Measurements from ENCODE around the gene EPB41L1.

EPB41L1 gene

DNA sequence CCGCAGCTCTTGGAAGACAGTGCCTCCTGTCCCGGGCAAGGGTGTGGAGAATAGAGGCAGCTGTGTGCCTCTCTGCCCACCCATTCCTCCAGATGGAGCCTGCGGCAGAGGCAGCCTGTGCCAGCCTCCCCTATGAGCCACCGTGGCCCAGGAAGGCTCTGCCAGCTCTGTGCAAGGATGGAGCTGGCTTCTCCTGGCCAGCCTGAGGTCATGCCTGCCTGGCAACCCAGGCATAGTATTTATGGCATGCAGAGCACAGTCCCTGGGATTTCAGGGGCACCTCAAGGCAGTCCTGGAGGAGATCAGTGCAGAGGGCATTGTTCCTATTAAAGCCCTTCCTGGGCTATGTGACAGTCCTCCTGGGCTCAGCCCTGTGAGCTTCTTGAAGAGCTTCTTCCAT lies 1.5 kb downstream of the EPB41L1 start:
- DNase-seq = no peak

DNA sequence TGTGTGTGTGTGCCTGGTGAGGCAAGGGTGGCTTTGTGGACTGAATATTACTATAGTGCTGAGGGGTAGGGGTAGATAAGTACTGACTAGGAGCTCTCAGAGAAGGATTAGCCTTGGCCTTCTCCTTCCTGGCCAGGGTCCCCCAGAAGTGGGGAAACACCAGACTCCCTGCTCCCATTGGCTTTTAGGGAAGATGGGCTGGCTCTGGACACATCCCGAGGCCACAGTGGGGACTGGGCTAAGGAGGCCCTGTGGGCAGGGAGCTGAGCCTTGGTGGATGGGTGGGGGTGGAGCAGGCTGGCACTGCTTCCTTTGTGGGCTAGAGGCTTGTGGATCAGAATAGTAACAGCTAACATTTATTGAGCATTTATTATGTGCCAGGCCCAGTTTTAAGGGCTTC lies 3.1 kb downstream of the EPB41L1 start:
- DNase-seq = no peak

DNA sequence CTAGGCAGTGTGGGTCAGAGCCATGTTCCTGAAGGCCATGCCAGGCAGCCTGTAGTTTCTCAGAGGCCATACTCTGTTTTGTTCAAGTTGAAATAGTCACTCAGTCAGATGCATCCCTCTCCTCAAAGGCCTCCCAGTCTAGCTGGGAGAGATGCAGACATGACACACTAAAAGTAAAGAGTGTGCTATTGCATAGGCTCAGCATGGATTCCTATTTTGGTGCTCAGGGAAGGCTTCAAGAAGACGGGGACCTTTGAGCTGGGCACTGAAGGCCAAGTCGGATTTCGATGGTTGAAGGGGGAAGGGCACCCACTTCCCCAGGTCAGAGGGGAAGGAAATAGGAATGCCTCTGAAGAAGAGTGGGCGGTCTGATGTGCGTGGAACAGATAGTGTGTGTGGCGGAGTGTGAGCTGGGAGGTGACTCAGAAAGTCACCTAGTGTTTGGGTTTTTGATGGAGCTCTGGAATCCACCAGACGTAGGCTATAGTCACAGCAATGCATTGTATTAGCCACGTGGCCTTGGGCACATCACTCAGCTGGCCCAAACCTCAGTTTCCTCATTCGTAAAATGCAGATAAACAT lies 3.7 kb downstream of the EPB41L1 start:
- DNase-seq = no peak

DNA sequence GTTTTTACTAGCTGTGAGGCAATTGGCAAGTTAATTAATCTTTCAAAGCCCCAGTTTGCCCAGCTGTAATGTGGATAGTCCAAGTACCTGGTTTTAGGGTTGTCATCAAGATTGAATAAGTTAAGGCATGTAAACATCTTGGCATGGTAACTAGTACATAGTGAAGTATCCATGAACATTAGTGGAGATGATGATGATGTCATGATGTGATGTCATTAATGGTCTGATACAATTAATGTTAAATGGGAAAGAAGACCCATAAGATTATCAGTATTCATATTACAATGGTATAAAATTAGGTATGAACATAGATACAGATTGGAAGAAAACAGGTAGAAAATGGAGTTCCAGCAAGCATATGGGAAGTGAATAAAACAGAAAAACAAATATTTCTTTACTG lies 5.3 kb downstream of the EPB41L1 start:
- DNase-seq = no peak

DNA sequence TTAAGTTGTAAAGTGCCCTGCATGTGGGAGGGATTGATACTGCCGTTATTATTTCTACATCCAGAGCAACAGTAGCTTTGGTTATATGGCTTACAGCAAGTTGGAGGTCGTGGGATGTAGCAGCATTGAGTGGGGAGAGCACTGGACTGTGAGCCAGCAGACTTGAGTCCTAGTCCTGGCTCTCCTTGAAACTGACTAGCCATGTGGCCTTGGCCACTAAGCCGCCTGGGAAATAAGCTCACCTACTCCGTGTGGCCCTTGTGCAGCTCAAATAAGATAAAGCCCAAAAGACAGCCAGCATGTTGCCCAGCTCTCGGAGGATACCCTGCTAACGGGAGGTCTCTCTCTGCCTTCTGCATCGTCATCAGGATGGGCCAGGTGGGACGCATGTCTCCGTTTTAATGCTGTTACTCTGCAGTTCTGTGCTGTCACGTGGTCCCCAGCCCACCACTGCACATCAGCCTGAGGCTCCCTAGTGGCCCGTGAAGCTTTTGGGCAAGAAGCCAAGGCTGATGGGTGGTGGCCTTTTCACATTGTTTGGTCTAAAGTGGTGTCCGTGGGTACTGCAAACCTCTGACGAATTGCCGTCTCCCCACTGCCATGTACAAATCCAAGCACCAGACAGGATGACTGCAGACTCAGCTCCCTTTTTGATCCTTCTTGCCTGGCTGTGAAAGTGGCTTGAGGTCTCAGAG lies 7.9 kb downstream of the EPB41L1 start:
- DNase-seq = no peak

DNA sequence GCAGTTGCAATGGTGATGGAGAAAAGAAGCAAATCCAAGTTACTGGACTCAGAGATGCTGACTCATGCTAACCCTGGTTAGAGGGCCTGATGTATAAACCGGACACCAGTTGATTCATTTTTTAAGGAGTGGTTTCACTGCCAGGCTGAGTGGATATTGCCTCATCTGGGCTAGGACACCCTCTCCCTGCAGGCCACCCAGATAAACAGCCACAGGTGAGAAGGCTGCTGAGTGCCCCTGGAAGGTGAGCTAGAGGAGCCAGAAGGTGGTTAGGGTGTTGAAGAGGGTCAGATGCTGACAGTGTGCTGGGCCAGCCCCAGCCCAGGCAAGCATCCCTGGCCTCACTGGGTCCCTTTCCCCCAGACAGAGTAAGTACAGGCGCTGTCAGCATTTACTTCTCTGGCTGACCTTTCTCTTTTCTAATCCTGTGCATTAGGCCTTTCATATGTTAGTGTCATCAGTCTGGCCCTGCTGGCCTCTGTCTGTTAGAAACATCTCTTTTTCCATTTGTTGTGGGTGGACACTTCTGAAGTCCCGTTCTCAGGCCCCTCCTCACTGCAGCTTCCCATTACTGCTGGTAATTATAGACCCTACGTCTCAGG lies 13.5 kb downstream of the EPB41L1 start:
- no peak for DNase-seq

DNA sequence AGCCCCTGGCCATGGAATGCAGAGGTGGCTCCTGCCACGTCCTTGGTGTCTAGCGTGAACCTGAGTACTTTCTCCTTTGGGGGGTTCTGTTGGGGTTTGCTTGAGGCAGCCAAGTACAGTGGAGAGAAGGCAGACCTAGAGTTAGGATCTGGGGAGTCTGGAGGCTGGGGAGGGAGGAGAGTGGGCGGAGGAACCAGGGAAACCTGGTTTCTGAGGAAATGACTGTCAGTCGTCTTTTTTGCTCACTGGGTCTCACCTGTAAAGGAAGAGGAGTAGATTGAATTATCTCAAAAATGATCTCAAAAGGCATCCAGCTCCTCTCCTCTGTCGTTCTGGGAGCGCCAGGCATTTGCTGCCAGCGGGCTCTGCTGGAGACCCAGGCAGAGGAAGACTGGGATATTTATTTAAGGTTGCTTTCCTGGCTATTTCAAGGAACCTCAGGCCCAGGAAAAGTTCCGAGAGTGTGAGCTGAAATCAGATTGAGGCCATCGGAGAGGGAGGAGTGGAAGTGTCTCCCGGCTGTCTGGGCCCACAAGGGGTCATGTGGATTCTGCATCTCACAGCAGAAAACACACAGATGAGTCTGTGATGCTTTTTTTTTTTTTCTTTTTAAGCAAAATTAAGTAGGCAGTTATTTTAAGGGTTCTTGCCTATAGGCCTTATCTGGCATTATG lies 16.1 kb downstream of the EPB41L1 start:
- no peak for DNase-seq

DNA sequence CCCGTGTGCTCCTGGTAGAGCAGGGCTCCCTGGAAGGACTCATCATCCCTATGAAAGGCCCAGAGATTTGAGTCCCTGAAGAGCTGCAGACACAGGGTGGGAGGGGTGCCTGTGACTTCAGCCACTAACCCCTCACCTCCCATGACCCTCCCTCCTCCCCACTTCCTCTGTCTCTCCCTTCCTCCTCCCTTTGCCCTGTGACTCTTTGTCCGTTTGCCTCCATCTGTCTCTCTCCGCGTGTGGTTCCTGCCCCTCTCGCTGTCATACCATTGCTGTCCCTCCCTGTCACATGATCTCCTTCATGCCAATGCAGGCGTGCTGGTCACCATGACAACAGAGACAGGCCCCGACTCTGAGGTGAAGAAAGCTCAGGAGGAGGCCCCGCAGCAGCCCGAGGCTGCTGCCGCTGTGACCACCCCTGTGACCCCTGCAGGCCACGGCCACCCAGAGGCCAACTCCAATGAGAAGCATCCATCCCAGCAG lies 19.0 kb downstream of the EPB41L1 start:
- DNase-seq = peak in 1 of 2 donors; percentile 15

DNA sequence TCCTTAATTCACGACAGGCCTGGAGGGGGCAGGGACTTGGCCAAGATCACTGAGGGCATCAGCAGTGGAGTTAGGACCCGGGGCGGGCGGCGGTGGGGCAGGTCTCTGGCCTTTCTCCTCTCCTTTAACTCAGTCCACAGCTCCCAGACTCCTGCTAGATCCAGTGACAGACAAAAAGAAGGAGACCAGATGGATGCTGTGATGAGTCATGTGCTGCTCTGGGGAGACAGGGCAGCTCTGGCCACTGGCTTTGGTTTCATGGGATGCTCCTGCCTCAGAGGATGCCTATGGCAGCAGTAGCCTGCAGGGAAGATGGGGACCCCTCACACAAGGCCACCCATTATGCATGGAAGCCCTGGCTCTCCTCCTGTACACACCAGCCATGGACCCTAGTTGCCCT lies 20.5 kb downstream of the EPB41L1 start:
- DNase-seq = no peak

DNA sequence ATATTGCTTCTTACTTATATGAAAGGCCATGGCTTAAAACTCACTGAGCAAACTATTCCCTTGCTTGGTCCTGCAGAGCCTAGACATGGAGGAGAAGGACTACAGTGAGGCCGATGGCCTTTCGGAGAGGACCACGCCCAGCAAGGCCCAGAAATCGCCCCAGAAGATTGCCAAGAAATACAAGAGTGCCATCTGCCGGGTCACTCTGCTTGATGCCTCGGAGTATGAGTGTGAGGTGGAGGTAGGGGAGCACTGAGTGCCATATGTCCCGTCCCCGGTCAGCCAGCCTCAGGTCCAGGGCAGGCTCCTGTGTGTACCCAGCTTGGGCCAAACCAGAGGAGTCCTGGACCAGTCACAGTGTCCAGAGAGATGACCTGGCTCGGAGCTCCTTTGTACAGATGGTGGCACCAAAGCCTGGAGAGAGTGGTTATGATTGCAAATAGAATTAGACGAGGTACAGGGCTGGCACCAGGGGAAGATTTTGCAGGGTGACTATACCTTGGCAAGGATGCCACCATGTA lies 21.0 kb downstream of the EPB41L1 start:
- no peak for DNase-seq

DNA sequence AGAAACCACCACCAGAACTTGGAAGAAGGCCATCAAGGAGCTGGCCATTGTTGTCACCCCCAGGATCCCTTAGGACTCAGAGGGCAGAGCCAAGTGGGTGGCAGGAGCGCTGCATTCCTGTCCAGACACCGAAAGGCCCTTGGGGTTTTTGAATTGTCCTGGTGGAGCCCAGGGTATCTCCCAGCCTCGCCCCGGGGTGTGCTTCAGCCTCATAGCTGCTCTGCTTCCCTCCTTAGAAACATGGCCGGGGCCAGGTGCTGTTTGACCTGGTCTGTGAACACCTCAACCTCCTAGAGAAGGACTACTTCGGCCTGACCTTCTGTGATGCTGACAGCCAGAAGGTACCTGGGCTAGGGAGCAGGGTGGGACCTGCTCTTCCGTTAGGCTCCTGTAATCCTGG lies 23.2 kb downstream of the EPB41L1 start:
- no peak for DNase-seq

DNA sequence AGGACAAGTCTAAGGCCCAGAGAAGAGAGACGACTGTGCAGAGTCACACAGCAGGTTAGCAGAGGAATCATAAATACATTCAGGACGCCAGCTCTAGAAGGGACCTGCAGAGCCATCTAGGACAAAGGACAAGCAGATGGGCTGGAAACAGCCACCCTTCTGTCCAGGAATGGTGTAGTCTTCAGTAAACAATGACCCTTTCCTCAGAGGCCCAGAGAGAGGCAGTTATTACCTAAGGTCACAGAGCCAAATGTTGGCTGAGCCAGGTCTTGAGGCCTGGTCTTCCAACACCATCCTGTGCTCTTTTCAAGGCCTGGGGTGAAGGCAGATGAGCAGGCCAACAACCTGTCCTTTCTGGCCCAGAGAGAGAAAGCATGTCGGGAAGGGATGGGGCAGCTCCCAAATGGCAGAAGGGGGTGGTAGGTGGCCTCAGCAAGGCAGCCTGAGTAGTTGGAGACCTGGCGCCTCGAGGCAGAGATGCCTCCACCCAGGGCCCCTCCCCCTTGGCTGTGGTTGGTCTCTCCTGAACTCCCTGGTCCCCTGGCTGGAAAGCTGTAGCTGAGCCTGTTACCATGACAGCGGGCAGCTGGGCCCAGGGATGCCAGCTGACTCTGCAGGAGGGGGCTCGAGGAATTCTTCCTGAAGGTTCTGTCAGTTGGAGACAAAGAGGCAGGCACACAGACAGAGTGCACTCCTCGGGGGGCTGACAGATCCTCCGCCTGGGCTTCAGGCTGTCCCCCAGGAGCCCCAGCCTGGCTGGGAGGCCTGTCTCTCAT lies 24.8 kb downstream of the EPB41L1 start:
- DNase-seq = no peak

DNA sequence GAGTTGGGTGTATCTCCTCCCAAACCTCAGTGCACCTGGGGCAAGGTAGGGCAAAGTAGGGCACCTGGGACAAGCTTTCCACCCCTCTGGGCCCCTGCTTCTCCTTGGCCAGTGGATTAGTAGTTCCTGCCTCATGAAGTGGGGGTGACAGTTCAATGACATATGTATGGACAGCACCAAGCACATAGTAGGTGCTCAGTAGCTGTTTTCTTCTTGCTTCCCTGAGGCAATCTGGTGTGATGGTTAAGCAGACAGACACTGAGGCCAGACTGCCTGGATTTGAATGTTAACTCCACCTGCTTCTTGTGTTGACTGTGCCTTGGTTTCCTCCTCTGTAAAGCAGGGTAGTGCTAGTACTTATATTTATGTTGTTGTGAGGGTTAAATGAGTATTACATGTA lies 25.8 kb downstream of the EPB41L1 start:
- no peak for DNase-seq

DNA sequence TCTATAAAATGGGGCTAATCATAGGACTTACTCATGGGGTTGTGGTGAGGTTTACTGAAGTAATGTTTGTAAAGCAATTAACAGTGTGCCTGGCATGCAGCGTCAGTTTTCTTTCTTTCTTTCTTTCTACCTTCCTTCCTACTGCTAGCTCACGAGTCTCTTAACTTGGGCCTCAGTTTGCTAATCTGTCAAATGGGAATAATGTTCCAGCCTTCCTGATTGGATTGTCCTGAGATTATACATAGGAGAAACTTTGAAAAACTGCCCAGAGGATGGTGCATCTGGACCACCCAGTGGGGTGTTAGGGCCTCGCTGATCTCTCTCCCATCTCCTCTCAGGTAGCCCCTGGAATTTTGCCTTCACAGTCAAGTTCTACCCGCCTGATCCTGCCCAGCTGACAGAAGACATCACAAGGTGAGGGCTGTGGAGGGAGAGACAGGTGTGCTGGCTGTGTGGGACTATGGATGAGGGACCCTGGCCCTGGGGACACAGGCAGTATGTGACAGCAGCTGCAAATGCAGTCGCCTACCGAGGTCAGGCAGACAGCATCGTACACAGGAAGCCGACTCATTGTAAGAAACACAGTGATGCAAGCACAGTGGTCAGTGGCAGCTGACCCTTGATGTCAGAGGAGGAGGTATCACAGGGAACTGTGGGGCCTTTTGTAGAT lies 27.5 kb downstream of the EPB41L1 start:
- DNase-seq = no peak

DNA sequence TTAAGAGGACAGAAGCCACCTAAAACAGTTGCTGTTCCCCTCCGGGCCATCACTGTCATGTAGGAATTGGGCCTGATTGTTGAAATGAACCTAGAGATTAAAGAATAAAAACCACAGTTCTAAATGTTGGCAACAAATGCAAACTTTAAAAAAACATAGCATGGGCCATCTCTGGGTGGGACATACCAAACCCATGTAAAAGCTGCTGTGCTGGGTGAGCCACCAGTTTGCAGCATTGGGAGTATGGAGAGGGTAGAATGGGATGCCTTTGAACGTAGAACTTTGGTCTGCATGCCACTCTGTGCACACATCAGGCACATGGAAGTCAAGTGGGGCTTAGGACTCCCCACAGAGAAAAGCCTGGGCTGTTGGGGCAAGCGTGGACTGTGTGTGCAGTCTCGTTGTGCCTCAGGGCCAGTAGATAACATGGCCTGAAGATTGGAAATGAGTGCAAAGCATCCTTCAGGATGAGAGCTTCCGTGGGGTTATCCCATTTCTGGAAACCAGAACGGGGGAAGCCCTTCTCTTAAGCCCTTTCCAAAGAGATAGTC lies 28.1 kb downstream of the EPB41L1 start:
- no peak for DNase-seq

DNA sequence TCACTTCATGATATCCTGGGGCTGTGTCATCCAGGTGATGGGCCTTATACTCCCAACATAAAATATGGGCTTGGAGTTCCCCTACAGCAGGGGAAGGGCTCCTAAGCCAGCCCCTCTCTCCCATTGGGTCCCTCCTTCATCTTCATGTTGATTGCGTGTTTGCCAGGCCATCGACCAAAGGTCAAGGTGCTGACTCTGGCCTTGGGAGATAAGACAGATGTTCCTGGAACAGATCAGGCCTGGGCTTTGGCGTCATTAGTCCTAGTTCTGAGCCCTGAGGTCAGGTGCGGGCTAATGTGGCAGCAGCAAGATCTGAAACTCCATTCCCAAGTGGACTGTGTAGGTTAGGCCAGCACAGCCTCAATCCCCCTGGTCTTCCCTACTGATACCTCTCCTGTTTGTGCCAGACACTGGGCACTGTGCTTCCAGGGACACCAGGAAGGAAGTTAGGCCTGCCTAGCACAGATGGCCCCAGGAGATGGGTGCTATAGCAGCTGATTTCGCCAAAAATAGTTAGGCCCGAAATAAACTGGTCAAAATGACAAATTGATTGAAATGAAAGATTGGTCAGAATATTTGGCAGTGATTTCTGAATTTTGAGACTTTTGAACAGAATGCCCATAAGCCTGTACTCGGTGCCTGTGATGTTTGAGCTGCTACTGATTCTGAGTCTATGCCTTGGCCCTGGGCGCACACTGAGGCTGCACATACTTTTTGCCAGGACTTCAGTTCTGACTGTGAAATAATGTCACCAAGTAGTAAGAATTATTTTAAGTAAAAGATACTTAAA lies 28.8 kb downstream of the EPB41L1 start:
- DNase-seq = no peak

DNA sequence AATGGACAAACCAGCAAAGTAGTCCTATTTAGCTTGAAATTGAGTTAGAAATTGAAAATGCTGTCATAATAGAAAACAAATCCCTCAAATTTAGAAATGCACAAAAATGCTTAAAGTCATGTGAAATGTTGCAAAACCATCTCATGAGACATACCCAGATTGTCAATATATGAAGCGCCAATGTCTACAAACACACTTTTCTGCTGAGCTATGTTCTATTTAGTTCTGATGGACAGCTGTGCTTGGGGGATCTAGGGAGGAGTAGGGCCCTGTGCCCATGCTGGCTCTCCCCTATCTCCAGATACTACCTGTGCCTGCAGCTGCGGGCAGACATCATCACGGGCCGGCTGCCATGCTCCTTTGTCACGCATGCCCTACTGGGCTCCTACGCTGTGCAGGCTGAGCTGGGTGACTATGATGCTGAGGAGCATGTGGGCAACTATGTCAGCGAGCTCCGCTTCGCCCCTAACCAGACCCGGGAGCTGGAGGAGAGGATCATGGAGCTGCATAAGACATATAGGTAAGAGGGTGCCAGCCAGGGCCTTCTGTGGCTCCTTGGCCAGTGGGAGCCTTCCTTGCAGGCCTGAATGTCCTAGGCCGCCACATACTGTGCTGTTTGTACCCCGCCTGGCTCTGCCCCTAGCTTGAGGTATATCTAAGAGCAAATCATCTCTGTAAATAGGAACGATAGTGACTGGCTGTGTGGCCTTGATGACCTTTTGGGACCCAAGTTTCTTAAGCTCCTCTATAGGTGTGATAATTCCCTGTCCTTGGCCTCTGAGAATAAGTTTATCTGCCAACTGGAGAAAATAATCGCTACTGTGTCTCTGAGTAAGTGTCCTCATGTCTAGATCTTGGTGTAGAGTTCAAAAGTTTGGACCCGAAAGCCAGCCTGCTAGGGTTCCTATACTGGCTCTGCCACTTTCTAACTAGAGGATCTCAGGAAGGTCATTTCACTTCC lies 30.6 kb downstream of the EPB41L1 start:
- DNase-seq = no peak

DNA sequence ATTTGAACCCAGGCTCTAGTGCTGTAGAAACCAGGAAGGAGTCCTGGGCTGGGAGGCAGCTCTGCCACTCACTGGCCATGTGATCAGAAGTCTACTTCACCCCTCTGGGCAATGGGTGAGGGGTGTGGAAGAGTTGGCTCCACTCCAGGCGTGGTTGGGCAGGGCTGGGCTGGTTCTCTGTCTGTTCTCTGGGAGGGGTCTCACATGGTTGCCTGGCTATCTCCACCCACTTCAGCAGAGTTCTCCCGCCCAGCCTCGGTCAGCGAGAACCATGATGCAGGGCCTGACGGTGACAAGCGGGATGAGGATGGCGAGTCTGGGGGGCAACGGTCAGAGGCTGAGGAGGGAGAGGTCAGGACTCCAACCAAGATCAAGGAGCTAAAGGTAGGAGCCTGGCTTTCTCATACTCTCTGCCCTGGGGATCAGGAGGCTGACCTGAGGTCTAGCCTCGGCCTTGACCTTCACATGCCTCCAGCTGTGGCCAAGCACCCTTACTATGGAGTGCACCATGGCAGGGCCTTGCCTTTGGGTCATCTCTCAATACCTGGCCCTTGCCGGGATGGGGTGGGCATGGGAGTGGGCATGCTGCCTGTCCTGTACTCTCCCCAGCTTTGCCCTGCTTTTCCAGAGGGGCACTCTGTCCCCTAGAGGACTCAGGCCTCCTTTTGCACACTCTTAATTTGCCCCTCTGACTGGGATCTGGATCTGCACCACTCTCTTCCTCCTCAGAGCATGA lies 39.6 kb downstream of the EPB41L1 start:
- DNase-seq = no peak

DNA sequence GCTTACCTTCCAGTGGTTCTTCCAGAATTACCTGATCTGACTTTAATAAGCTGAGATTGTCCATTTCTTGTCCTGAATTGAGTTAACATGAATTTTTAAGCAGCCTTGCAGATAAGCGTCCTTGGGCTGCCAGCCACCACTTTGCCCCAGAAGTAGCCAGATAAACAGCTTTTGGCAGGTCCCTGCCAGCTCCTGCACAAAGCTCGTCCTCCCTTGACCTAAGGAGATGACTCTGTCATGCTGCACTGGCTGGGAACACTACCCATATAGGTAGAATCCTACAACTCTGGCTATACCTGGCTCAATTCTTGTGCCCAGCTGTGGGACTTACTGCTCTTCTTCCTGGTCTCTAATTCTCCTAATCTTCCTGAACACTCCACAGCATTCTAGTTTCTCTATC lies 42.1 kb downstream of the EPB41L1 start:
- no peak for DNase-seq
